KOPT-K1 (cell line): ENCODE measurements around the gene ARHGAP24.

Experiments
- H3K27ac ChIP-seq: fragments of 200-600 bp; sonication (generic); 2 replicates; pipeline ENCODE4 v1.5.1; 2016; ENCODE audit warnings: antibody characterized with exemption, mild to moderate bottlenecking, low read depth, low read length; ENCODE audit not compliant: poor library complexity, severe bottlenecking
- H3K36me3 ChIP-seq: fragments of 200-600 bp; sonication (generic); 2 replicates; pipeline ENCODE4 v1.5.1; 2017; ENCODE audit warnings: antibody characterized with exemption, mild to moderate bottlenecking, low read length, moderate library complexity; ENCODE audit not compliant: insufficient read depth
- H3K9me3 ChIP-seq: fragments of 200-600 bp; sonication (generic); 2 replicates; pipeline ENCODE4 v1.5.1; 2017; ENCODE audit warnings: antibody characterized with exemption, low read length, mild to moderate bottlenecking; ENCODE audit not compliant: insufficient read depth, poor library complexity, severe bottlenecking

ARHGAP24 gene

DNA sequence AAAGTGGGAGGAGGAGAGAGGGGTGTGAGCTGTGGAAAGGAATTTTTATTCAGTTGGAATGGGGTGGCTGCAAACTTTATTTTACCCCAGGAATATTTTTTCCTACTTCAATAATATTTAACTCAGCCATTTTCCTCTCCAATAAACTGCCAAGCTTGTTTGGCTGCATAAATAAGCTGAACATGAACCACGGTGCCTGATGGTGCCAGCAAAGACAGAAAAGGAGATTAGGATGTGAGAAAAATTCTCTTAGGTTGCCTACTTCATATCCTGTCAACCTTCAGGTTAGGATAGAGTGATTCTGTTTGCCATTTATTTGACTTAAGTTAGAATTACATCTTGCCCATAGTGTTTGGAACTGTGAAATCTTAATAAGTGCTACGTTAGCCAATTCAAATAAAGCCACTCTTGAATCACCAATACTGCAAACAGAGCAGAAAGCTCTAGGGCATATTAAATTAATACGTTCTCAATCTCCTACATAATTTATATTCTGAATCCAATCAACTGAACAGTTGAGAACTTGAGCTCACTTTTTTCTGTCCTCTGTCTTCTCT lies 195.1 kb downstream of the ARHGAP24 start:
- Histone ChIP-seq H3K36me3 (no peaks in the 10 kb centered on the region), H3K27ac (no peak overlapping the region), H3K9me3 (no peaks in the 10 kb centered on the region)

DNA sequence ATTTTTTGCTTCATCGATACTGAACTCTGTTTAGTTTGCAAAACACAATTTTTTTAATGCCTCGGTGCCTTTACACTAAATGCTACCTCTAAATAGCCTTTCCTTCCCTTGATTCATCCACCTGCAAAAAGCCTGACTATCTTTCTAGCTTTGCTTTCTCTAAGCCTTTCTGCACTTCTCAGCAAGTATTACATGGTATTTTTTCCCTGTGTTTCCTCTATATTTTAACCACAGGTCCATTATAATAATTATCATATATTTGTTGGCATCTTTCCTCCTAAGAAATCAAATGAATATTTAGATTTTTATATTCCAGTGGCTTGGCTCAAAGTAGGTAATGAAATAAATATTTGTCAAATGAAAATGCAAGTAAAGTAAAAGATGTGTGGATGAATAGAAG lies 196.2 kb downstream of the ARHGAP24 start:
- Histone ChIP-seq H3K9me3 (no peaks in the 10 kb centered on the region), H3K36me3 (no peaks in the 10 kb centered on the region), H3K27ac (no peak overlapping the region)

DNA sequence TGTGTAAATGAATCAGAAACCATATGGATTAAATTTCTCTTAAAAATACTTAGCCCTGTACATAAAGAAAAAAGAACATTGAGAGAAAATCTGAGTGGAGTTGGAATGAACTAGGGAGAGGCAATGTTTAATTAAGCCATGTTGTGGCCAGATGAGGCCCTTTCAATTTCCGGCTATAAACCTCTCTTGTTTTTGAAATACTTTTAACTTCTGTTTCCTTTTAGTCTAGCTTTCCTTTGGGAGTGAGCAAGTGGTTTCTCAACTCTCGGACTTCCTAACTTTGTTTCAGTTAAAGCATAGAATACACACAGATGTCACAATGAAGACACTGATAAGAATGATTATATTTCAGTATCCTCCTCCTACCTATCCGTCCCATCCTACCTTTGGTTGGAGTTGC lies 197.2 kb downstream of the ARHGAP24 start:
- Histone ChIP-seq H3K27ac (no peak overlapping the region), H3K36me3 (no peaks in the 10 kb centered on the region), H3K9me3 (no peaks in the 10 kb centered on the region)

DNA sequence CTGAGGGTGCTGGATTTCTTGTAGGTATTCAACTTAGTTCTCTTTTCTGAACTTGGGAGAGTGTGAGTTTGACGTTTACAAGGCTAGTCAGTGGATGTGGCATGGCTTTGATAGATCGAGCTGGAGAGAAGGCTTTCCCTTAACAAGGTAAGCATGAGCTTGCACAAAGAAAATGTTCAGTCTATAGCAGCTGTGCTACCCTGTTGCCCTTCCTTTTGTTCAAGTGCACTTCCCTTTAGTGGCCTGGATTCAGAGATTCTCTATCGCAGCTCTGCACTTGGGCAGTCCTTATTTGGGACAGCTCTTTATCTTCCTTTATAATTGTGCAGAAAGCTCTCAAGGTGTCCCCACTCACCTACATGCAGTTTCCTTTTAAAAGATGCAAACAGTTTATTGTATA lies 198.0 kb downstream of the ARHGAP24 start:
- H3K36me3 ChIP-seq = no peaks in the 10 kb centered on the region
- H3K27ac ChIP-seq = no peak overlapping the region
- no peaks in the 10 kb centered on the region for H3K9me3 ChIP-seq

DNA sequence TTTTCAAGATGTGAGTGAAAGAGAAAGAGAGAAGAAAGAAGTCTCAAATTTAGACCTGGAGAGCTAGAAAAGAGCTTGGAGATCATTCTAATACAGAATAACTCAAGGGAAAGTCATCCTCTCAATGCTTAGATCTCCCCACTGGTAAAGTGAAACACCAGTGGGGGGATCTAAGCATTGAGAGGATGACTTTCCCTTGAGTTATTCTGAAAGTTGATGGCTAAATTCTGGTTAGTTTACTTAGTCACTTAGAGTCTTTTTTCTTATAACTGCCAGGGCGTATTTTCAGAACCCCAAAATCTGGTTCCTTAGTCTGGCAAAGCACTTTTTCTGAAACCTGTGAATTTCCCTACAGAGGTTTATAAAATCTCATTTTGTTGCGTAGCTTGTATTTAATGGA lies 198.6 kb downstream of the ARHGAP24 start:
- H3K27ac ChIP-seq = no peak overlapping the region
- H3K36me3 ChIP-seq = no peaks in the 10 kb centered on the region
- no peaks in the 10 kb centered on the region for H3K9me3 ChIP-seq

DNA sequence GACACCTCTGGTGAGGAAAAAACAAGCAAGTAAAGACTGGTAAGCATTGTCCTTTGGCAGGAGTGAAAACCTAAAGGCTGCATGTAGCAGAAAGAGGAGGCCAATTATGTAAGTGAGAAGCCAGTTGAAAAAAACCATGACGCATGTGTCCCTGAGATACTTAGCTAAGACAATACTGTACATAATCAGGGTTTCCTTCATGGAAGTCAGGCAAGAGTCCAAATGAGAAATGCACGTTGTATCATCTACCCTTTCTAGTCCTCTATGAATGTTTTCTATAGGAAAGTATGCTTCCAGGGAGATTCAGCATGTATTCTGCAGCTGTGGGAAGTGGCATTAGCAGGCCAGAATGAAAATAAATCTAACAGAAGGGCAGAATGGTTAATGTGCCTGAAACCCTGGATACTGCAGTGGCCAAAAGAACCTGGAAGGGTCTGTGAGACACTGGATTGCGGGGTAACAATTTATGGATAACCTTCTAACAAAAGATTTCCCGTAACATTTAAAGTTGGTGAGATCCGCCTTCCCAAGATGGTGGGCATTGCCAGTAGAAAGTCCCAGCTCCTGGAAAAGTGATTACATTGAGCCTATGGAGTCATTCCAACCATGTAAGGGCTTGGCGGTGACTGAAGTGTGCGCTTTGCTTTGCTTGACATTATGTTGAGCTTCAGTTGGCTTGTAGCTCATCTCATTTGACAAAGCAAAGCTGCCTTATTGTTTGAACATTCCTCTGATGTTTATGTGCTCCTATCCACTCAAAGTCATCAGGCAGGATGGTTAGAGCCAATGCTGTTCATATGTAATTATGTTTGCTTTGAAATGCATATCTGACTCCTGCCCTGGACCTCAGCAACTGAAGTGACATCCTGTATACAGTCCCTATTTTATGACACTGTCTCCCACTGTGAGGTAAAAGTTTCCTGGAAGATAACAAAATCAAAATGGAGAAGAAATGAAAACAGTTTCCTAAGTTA lies 200.4 kb downstream of the ARHGAP24 start:
- Histone ChIP-seq H3K9me3 (no peaks in the 10 kb centered on the region), H3K36me3 (no peaks in the 10 kb centered on the region), H3K27ac (no peak overlapping the region)

DNA sequence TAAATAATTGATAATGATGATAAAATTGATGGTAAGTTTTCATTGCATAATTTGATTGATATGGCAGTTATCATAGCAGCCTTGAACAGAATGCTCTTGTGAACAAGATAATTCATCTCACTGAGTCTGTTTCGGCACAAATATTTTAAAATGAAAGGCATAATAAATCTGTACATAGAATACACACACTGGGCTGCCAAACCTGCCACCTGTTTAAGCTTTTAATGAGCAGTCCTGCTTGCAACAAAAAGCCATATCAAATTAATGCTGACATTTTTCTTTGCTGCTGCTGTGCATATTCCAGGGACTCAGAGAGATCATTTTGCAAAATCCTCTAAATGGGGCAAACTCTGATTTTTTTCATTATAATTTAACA lies 201.1 kb downstream of the ARHGAP24 start:
- H3K27ac ChIP-seq = no peak overlapping the region
- H3K9me3 ChIP-seq = no peaks in the 10 kb centered on the region

DNA sequence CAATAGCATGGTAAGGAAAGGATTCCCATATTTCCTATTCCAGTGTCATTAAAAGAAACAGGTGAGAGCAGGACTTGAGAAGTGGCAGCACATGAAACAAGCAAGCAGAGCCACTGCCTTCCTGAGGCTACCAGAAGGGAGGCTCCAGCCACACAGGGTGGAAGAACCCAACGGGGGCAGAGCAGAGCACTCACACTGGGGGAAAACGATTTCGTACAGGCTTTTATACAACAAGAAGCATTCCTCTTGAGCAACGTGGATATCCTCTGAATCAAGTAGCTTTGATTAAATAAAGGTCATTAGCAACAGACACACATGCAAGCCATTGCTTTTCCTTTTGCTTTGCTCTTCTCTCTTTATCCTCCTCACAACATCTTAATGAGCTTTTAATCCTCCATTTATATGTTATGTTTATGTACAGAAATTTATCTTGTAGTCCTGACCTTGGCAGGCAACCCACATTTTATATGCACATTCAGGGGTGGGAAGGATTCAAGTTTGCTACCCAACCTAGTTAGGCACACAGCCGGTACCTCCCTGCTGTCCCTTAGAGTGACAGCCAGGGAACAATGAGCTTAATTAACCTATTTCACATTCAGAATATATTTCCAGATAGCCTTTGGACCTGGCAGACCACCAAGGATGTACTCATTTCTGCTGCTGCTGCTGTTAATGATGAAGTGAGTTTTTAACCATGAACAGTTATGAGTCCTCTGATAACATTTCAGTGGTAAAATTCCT lies 202.1 kb downstream of the ARHGAP24 start:
- Histone ChIP-seq H3K27ac (no peak overlapping the region), H3K36me3 (no peaks in the 10 kb centered on the region)

More for the DNA sequence above, 201.1 kb downstream of the ARHGAP24 start:
- no peaks in the 10 kb centered on the region for H3K36me3 ChIP-seq

DNA sequence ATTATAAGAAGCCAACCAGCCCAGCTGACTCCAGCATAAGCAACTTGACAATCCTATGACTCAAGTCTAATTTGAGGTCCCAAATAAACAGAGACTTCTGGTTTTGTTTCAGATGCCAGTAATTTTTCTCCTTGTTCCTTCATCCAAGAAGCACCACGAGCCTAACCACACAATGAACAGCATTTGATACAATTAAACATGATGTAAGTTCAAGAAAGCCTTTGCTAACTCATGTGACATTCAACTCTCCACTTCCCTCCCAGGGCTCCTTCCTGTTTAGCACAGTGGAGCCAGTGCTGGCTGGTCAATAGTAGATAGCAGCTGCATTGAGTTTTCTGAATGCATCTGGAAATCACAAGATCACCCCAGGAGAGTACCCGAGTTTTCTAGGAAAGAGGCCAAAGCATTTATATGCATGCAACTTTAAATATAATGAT lies 206.3 kb downstream of the ARHGAP24 start:
- no peak overlapping the region for H3K27ac ChIP-seq
- H3K9me3 ChIP-seq = no peaks in the 10 kb centered on the region
- H3K36me3 ChIP-seq = no peaks in the 10 kb centered on the region

More for the DNA sequence above, 202.1 kb downstream of the ARHGAP24 start:
- H3K9me3 ChIP-seq = no peaks in the 10 kb centered on the region

DNA sequence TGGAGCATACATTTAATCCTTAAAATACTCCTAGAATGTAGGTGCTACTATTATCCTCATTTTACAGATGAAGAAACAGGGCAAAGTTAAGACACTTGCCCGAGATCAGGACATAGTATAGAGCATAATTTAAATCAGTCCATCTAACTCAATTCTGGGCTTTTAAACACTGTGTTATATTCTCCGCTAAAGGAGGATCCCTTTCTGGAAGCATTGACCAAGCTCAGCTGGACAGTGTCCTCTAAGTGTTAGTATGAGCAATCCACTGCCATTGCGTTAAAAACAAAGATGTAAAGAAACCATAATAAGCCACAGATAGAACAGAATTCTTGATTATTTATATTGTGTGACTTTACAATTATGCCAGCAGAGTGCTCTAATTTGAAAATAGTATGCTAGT lies 207.0 kb downstream of the ARHGAP24 start:
- Histone ChIP-seq H3K9me3 (no peaks in the 10 kb centered on the region), H3K27ac (no peak overlapping the region), H3K36me3 (no peaks in the 10 kb centered on the region)

DNA sequence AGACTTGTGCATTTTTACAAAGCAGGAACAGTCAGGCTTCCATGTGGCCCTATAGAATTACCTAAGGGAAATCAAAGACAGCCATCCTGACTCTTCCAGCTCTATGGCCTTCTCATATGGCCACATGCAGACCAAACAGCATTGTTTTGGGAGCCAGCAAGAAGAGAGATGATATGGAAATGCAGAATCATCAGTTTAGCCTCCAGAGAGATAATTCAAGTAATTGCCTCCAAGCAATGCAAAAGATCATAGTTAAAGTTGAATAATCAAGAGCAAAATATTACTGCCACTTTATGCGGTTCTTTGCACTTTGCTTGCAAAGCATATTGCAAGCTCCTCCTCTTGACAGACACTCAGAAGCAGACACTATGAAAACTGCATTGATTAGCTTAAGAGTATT lies 207.4 kb downstream of the ARHGAP24 start:
- H3K9me3 ChIP-seq = no peaks in the 10 kb centered on the region
- no peak overlapping the region for H3K27ac ChIP-seq
- no peaks in the 10 kb centered on the region for H3K36me3 ChIP-seq

DNA sequence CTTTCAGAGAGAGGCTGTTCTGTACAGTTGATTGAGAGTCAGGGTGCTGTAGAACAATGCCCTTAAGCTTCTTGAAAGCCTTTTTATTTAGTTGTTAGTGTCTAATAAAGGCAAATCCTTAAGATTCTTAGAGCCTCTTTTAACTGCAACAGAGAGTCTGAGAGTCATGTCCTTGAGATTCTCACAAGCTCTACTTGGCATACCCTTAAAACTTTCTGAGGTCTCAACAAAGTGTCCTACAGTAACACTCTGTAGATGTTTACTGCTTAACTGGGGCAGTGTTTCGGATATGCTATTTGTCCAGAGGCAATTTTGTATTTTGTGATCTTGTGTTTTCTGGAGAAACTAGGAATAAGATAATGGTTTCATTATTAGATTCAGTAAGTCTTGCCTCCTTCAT lies 209.7 kb downstream of the ARHGAP24 start:
- H3K9me3 ChIP-seq = no peaks in the 10 kb centered on the region
- no peaks in the 10 kb centered on the region for H3K36me3 ChIP-seq
- H3K27ac ChIP-seq = no peak overlapping the region

DNA sequence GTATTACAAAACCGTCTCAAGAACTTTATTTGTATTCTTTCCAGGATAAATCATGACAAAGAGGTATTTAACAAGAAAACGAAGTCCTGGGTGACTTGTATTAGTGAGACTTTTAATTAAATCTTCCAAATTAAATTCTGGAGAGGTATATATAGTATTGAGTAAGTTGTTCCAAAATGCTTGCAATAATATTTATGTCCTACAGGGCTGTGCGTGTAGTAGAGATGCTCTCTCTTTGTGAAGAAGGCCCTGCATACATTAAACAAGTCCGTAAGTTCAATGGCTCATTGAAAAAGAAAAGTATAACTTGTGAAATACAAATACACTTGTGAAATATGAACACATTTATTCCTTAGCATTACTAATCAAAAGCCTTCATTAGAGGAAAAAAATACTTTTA lies 211.4 kb downstream of the ARHGAP24 start:
- Histone ChIP-seq H3K36me3 (no peaks in the 10 kb centered on the region), H3K27ac (no peak overlapping the region), H3K9me3 (no peaks in the 10 kb centered on the region)

DNA sequence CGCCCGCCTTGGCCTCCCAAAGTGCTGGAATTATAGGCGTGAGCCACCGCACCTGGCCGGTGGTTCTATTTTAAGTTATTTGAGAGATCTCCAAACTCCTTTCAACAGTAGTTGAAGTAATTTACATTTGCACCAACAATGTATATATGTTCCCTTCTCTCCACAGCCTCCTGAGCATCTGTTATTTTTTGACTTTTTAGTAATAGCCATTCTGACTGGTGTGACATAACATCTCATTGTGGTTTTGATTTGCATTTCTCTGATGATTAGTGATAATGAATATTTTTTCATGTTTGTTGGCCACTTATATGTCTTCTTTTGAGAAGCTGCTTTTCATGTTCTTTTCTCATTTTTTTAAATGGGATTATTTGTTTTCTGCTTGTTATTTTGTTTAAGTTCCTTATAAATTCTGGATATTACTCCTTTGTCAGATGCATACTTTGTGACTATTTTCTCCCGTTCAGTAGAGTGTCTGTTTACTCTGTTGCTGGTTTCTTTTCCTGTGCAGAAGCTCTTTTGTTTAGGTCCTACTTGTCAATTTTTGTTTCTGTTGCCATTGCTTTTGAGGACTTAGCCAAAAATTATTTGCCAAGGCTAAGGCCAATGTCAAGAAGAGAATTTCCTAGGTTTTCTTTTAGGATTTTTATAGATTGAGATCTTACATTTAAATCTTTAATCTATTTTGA lies 213.2 kb downstream of the ARHGAP24 start:
- H3K36me3 ChIP-seq = no peaks in the 10 kb centered on the region
- H3K27ac ChIP-seq = no peak overlapping the region
- no peaks in the 10 kb centered on the region for H3K9me3 ChIP-seq

DNA sequence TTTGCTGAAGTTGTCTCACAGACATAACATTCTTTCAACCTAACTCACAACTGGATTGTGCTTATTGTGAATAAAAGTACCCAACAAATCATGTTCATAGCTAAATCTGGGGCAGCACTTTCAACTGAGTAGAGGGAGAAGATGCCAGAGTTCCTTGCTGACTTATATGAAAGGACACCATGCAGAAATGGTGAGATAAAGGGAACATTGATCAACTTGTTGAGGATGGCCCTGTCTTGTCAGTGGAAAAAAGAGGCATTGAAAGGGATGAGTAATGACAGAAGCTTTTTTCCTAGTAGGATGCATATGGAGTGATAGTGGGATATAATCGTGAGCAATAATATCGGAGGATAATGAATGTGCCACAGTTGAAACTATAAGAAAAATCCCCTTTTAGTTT lies 221.7 kb downstream of the ARHGAP24 start:
- H3K36me3 ChIP-seq = no peaks in the 10 kb centered on the region
- H3K9me3 ChIP-seq = no peaks in the 10 kb centered on the region
- no peak overlapping the region for H3K27ac ChIP-seq
